Peyer's patch (tissue), 4 donors: ENCODE measurements around the gene ANKRD17.

Experiments used
- POLR2A ChIP-seq, 2 donors: fragments of 450-650 bp; IDR thresholded peaks; one replicate each; pipeline ENCODE4 v1.5.1; 2017; ENCODE audit warnings: antibody characterized with exemption in 2 of 2, mild to moderate bottlenecking in 2 of 2, moderate library complexity in 2 of 2
- TF ChIP-seq, protein P1 (sequence below), 6 experiments: fragments of 450-650 bp in 4 of 6; fragments of 200-600 bp in 2 of 6; sonication (generic) in 1 of 6; IDR thresholded peaks; one replicate each; pipeline ENCODE4 v1.5.1; 2017 to 2019; ENCODE audit warnings: antibody characterized with exemption in 6 of 6, mild to moderate bottlenecking in 3 of 6, moderate library complexity in 1 of 6

DNA sequence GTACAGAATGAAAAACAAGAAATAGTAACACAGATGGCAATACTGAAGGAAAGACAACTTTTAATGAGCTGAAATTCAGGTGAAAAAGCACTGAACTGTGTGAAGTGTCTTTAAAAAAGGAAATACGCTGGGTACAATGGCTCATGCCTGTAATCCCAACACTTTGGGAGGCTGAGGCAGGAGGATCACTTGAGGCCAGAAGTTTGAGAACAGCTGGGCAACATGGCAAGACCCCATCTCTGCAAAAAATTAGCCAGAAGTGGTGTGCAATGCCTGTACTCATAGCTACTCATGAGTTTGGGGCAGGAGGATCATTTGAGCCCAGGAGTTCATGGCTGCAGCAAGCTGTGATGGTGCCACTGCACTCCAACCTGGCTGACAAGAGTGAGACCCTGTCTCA is 129.3 kb downstream of the ANKRD17 start:
- TF ChIP-seq, protein P1, sequence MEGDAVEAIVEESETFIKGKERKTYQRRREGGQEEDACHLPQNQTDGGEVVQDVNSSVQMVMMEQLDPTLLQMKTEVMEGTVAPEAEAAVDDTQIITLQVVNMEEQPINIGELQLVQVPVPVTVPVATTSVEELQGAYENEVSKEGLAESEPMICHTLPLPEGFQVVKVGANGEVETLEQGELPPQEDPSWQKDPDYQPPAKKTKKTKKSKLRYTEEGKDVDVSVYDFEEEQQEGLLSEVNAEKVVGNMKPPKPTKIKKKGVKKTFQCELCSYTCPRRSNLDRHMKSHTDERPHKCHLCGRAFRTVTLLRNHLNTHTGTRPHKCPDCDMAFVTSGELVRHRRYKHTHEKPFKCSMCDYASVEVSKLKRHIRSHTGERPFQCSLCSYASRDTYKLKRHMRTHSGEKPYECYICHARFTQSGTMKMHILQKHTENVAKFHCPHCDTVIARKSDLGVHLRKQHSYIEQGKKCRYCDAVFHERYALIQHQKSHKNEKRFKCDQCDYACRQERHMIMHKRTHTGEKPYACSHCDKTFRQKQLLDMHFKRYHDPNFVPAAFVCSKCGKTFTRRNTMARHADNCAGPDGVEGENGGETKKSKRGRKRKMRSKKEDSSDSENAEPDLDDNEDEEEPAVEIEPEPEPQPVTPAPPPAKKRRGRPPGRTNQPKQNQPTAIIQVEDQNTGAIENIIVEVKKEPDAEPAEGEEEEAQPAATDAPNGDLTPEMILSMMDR (IDR thresholded peaks at IDR 0.05), result no peak
- TF ChIP-seq POLR2A (IDR thresholded peaks at IDR 0.05), result no peak
